Skin epidermis (tissue), 12 donors: ENCODE data around the gene SLC43A2.
"Not testable (repeated sequence)": the region's sequence is repeated elsewhere in the genome, so short reads cannot be mapped to it uniquely, and the experiment has no call there.

Experiments
- H3K27ac ChIP-seq, 21 experiments: fragments of 200-600 bp; sonication (generic) in 11 of 21; one replicate each; pipeline ENCODE4 v1.5.0; 2020; ENCODE audit warnings: mild to moderate bottlenecking in 3 of 21, inconsistent platforms in 2 of 21, moderate library complexity in 2 of 21
- H3K4me3 ChIP-seq, 7 experiments: fragments of 200-600 bp; sonication (generic) in 2 of 7; one replicate each; pipeline ENCODE4 v1.5.0; 2020; ENCODE audit warnings: inconsistent platforms in 2 of 7, mild to moderate bottlenecking in 2 of 7, moderate library complexity in 1 of 7

SLC43A2 gene

DNA sequence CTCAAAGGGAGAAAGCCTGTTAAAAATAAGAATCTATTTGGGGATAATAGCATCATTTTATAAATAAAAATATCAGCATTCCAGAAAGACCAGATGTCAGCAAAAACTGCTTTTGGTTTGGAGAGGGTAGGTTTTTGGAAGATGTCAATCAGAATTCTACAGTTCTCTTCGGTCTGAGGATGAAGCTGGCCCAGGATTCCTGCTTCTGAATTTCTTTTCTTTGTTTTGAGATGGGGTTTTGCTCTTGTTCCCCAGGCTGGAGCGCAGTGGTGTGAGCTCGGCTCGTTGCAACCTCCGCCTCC, 35.1 kb downstream of the SLC43A2 start:
- no peak overlapping the region for H3K4me3 ChIP-seq
- H3K27ac ChIP-seq: peak overlapping the region in 2 of 21 experiments; percentile 19 to 21

GRCh38 chr17:1592751-1593629, 35.6 kb downstream of the SLC43A2 start:
- peak overlapping the region in 2 of 21 experiments; percentile 19 to 21 for H3K27ac ChIP-seq
- H3K4me3 ChIP-seq: no peak overlapping the region

GRCh38 chr17:1591474-1592090, 37.1 kb downstream of the SLC43A2 start:
- Histone ChIP-seq H3K27ac (peak overlapping the region in 4 of 21 experiments; percentile 11 to 71 (median 46)), H3K4me3 (no peak overlapping the region)

GRCh38 chr17:1590747-1591473, 37.7 kb downstream of the SLC43A2 start:
- peak overlapping the region in 11 of 21 experiments; percentile 32 to 75 (median 62) for H3K27ac ChIP-seq
- no peak overlapping the region for H3K4me3 ChIP-seq

- H3K27ac ChIP-seq: peak overlapping the region in 15 of 21 experiments; percentile 29 to 75 (median 63)
- H3K4me3 ChIP-seq: no peak overlapping the region
These were observed 38.4 kb downstream of the SLC43A2 start for GRCh38 chr17:1590029-1590746.

GRCh38 chr17:1588821-1589585, 39.6 kb downstream of the SLC43A2 start:
- Histone ChIP-seq H3K4me3 (no peak overlapping the region), H3K27ac (peak overlapping the region in 9 of 21 experiments; percentile 13 to 75 (median 62))

DNA sequence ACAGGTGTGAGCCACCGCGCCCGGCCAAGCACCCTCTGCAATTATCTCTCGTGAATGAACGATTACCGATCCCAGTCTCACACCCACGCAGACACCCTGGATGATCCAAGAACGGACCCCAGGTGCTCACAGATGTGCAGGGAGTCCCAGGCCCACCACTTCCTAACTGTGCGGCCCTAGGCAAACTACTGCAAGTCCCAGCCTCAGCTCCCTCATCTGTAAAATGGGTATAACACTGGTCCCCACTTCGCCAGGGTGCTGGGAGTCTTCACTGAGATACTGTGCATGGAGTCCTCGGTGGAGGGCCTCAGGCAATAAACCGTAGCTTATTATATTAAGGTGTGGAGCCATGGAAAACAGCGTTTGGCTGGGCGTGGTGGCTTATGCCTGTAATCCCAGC, 44.5 kb downstream of the SLC43A2 start:
- Histone ChIP-seq H3K4me3 (no peak overlapping the region), H3K27ac (peak overlapping the region in 1 of 21 experiments; percentile 8)

GRCh38 chr17:1583556-1583955, 45.1 kb downstream of the SLC43A2 start:
- Histone ChIP-seq H3K27ac (no peak overlapping the region), H3K4me3 (no peak overlapping the region)

DNA sequence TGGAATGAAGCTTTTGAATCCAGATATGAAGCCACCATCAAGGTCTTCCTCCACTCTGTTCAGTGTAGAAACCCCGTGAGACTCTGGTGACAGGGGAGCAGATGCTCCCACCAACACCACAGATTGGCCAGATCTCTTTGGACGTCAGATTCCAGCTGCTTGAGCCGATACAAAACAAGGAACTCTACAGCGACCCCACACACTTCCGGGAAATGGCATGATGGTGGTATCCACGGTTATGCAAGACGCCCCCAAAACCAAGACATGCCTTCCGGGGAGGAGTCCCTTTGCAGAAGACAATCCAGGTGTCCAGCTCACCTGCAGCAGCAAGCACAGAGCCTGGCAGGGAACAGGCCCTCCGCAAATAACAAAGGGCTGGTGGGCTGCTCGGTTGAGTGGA, 46.3 kb downstream of the SLC43A2 start:
- Histone ChIP-seq H3K4me3 (no peak overlapping the region), H3K27ac (no peak overlapping the region)

- peak overlapping the region in 2 of 21 experiments; percentile 11 to 21 for H3K27ac ChIP-seq
- no peak overlapping the region for H3K4me3 ChIP-seq
These were observed 47.5 kb downstream of the SLC43A2 start for GRCh38 chr17:1580979-1581676.

DNA sequence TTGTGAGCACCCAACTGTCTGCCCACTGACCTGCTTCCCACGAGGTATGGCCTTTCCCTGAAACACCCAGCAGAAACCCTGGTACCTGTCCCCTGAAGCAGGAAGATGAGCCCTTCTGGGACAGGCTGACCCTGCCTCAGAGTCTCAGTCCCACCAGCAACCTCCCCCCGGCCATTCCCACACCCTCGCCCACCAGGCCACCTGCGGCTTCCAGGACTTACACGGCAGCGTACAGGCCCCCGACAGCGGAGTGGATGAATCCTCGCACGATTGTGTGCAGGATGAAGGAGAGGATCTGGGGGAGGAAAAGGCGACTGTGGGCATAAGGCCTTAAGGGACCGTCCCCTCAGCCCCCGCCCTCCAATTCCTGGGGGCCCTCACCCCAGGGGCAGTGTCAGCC, 50.6 kb downstream of the SLC43A2 start:
- no peak overlapping the region for H3K4me3 ChIP-seq
- H3K27ac ChIP-seq: peak overlapping the region in 19 of 21 experiments; percentile 69 to 93 (median 85)

DNA sequence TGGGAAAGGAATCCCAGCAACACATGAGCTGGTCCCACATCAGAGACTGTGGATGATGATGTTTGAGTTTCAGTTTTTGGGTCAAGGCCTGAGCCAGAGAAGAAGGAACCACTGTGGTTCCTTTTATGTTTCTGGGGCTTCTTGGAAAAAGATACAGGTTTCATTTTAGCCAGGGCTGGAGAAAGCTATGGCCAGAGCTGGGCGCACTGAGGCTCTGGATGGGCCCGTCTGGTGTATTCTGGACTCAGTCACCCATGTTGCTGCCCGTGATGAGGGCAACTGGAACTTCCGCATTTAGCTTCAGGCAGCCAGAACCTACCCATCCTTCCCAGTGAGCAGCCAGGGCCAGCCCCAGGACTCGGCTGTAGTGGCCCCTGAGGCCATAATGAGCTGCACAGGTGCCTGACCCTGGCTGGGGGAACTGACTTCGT, 51.0 kb downstream of the SLC43A2 start:
- Histone ChIP-seq H3K4me3 (no peak overlapping the region), H3K27ac (peak overlapping the region; percentile 33 to 93 (median 84))

GRCh38 chr17:1577182-1577581, 51.5 kb downstream of the SLC43A2 start:
- Histone ChIP-seq H3K27ac (peak overlapping the region; percentile 33 to 93 (median 84)), H3K4me3 (no peak overlapping the region)

DNA sequence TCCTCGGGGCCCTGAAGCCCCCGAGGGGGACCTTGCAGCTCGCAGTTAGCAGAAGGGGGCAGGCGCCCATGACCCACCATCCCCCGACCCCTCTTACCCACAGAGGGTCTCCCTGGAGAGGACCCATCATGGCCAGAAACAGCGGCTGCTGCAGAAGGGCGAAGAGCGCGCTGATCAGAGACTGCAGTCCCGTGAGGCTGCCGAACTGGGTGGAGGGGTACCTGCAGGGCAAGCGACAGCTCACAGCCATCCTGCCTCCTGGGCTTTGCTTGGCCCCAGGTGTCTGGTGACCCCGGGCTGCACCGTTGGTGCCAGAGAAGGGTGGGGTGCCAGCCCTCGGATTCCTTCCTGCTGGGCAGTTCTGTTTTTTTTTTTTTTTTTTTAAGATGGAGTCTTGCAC, 52.1 kb downstream of the SLC43A2 start:
- Histone ChIP-seq H3K4me3 (no peak overlapping the region), H3K27ac (peak overlapping the region in 19 of 21 experiments; percentile 14 to 93 (median 84))

DNA sequence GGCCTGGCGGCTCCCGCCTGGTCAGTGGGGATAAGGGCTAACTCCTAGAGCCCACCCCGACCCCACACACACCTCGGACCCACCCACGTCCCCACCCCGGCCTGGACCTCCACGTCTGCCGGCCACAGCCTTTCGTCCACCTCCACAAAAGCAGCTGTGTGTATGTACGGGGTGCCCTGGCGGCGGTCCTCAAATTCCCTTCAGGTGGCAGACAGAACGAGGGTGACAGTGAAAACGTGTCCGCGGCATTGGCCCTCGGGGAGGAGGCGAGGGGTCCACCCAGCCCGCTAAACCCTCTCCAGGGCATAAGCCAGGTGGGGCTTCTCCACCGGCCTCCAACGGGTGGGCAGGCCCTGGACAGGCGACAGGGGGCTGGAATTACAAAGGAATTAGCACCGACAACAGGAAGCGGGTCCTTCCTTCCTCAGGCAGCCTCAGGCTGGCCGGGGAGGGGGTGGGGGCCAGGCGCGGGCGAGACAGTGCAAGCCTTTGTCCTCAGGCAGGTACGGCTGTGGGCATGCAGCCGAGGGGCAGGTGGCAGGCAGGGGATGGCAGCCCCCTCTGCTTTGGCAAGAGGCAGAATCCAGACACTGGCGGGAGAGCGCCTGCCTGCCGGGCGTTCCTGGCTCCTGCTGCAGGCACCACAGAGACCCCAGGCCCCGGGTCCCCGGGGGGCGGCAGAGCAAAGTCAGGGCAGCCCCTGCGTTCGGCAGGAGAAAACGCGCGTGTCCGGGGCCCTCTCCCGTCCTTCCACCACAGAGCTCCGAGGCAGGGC, 53.8 kb downstream of the SLC43A2 start:
- H3K4me3 ChIP-seq: peak overlapping the region in 1 of 7 experiments; percentile 7
- H3K27ac ChIP-seq: peak overlapping the region in 19 of 21 experiments; percentile 5 to 93 (median 62)

- Histone ChIP-seq H3K27ac (peak overlapping the region in 17 of 21 experiments; percentile 5 to 93 (median 62)), H3K4me3 (no peak overlapping the region)
These were observed 54.5 kb downstream of the SLC43A2 start for GRCh38 chr17:1573932-1574696.

DNA sequence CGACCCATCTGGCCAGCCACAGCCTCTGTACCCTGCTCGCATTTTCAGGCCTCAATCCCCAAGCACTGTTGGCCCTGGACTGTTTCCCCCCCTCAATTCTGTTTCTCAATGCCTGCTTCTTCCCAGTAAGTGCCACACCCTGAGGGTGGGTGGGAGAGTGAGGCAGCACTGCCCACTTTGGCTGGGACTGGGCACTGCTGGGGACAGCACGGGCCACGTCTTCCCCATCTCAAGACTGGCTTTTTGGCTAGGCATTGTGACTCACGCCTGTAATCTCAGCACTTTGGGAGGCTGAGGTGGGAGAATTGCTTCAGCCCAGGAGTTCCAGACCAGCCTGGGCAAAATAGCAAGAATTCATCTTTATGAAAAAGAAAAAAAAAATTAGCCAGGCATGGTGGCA, 56.0 kb downstream of the SLC43A2 start:
- not testable (repeated sequence) for H3K4me3 ChIP-seq, H3K27ac ChIP-seq
